ENCODE results near the gene SLC7A10. TPM values are rescaled to one million over a fixed set of nuclear protein-coding genes. Genes with fewer than 3 reads are reported as not detected.
A peak's percentile ranks its signal among the peaks of the same experiment; 100 is the strongest.

Gene SLC7A10
- polyA plus RNA-seq, 1 donor (not counting 4 experiments of a cell fraction or from before 2014, with no cell fraction given): not detected

DNA sequence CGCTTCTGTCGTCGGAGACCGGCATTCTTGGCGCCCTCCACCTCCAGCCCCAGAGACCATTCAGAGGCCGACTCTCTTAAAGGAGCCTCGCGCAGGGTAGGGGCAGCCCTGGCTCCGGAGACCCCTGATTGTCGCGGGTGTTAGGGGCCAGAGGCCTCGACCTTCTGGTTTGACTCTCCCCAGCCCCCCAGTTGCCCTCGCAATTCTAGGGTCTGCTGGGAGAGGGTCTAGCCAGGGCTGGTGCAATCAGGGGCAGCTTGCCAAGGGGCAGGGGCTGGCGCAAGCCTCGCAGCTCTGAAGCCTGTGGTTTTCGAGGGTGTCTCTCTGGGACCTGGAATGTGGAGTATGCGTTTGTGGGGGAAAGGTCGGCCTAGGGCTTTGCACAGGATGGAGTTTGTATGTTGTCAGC lies 1.6 kb upstream of the SLC7A10 start:
- H3K9ac ChIP-seq (ENCODE audit: control insufficient read depth, extremely low read depth, insufficient read depth, low read length): no peak overlapping the region
- dilution Hi-C loops (cut with MboI; ENCODE audit: extremely low pct_ligation_motif_present, low sequenced_read_pairs): no loop called here
- no peaks in the 10 kb centered on the region for H3K36me3 ChIP-seq (ENCODE audit: control insufficient read depth in 2 of 2, extremely low read depth in 1 of 2, insufficient read depth in 2 of 2, low read length in 2 of 2)
- DNase-seq (ENCODE audit: low read depth, low spot score) (no peak), FAIRE-seq (no peak)
- no peak overlapping the region for H2AFZ ChIP-seq (ENCODE audit: control insufficient read depth, low read length)
- H3K4me1 ChIP-seq (ENCODE audit: control insufficient read depth, extremely low read depth, insufficient read depth, low read length): no peaks in the 10 kb centered on the region
- H4K20me1 ChIP-seq (ENCODE audit: control insufficient read depth, extremely low read depth, insufficient read depth, low read length): no peaks in the 10 kb centered on the region
- H3K4me2 ChIP-seq (ENCODE audit: control insufficient read depth, extremely low read depth, insufficient read depth, low read depth, low read length): no peak overlapping the region
- peaks cover 2% of the 10 kb centered on the region for H3K9me3 ChIP-seq (ENCODE audit: control insufficient read depth, low read depth, low read length)
- no peak overlapping the region for H3K27ac ChIP-seq (ENCODE audit: control insufficient read depth, insufficient read depth, low read length)
- peaks cover 42% of the 10 kb centered on the region for H3K27me3 ChIP-seq (ENCODE audit: control insufficient read depth, extremely low read depth, insufficient read depth, low read length)
- no peak for TF ChIP-seq CTCF (optimal IDR thresholded peaks at IDR 0.05 in 1 of 3, IDR thresholded peaks at IDR 0.05 in 1 of 3, conservative IDR thresholded peaks at IDR 0.05 in 1 of 3; ENCODE audit: extremely low read depth in 1 of 3, insufficient read depth in 2 of 3, low read length in 3 of 3)
- TF ChIP-seq EZH2 (IDR thresholded peaks at IDR 0.05; ENCODE audit: low read length): peak; percentile 65
- no peaks in the 10 kb centered on the region for H3K9me1 ChIP-seq (ENCODE audit: control insufficient read depth, extremely low read depth, insufficient read depth, low read length)
- no peaks in the 10 kb centered on the region for H3K79me2 ChIP-seq (ENCODE audit: control insufficient read depth, insufficient read depth, low read length)
- H3K4me3 ChIP-seq (ENCODE audit: control insufficient read depth in 2 of 3, extremely low read depth in 1 of 3, insufficient read depth in 2 of 3, low read depth in 1 of 3, low read length in 3 of 3): no peak overlapping the region

DNA sequence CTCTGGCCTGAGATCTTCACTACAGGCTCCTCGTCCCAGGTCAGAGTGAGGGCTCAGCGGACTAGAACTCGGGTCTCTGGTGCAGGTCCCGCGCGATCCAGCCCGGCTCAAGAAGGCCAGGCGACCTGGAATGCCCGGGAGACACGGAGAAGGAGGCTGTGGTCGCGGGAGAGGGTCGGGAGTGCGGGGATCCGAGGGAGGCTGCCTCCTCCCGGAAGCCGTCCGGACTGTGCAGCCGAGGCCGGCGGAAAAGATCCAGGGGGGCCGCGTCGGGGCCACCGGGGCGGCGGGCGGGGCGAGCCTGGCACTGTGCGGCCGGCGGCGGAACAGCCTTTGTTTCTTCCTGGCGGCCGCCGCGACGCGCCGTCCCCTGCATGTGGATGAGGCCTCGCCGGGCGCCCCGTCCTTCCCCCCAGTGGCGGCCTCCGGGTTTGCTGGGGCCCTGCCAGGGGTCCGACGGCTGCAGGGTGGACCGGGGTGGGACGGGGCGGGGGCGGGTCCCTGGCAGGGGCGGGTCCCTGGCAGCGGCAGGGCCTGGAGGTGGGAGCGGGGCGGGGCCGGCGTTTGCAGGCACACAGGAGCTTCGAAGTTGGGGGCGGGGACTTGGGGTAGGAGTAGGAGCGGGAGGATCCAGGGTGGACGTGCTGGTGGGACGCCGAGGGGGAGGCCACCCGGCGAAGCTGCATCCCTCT lies 1.0 kb upstream of the SLC7A10 start:
- DNase-seq (ENCODE audit: low read depth, low spot score): no peak
- H4K20me1 ChIP-seq (ENCODE audit: control insufficient read depth, extremely low read depth, insufficient read depth, low read length): no peaks in the 10 kb centered on the region
- H2AFZ ChIP-seq (ENCODE audit: control insufficient read depth, low read length): no peak overlapping the region
- dilution Hi-C loops (cut with MboI; ENCODE audit: extremely low pct_ligation_motif_present, low sequenced_read_pairs): no loop called here
- no peaks in the 10 kb centered on the region for H3K4me1 ChIP-seq (ENCODE audit: control insufficient read depth, extremely low read depth, insufficient read depth, low read length)
- TF ChIP-seq CTCF (optimal IDR thresholded peaks at IDR 0.05 in 1 of 3, IDR thresholded peaks at IDR 0.05 in 1 of 3, conservative IDR thresholded peaks at IDR 0.05 in 1 of 3; ENCODE audit: extremely low read depth in 1 of 3, insufficient read depth in 2 of 3, low read length in 3 of 3): no peak
- TF ChIP-seq EZH2 (IDR thresholded peaks at IDR 0.05; ENCODE audit: low read length): no peak
- H3K36me3 ChIP-seq (ENCODE audit: control insufficient read depth in 2 of 2, extremely low read depth in 1 of 2, insufficient read depth in 2 of 2, low read length in 2 of 2): no peaks in the 10 kb centered on the region
- no peaks in the 10 kb centered on the region for H3K79me2 ChIP-seq (ENCODE audit: control insufficient read depth, insufficient read depth, low read length)
- peak overlapping the region in 1 of 3 experiments; percentile 4 for H3K4me3 ChIP-seq (ENCODE audit: control insufficient read depth in 2 of 3, extremely low read depth in 1 of 3, insufficient read depth in 2 of 3, low read depth in 1 of 3, low read length in 3 of 3)
- H3K27me3 ChIP-seq (ENCODE audit: control insufficient read depth, extremely low read depth, insufficient read depth, low read length): peaks cover 42% of the 10 kb centered on the region
- peak overlapping the region; percentile 16 for H3K4me2 ChIP-seq (ENCODE audit: control insufficient read depth, extremely low read depth, insufficient read depth, low read depth, low read length)
- H3K9me1 ChIP-seq (ENCODE audit: control insufficient read depth, extremely low read depth, insufficient read depth, low read length): no peaks in the 10 kb centered on the region
- peaks cover 2% of the 10 kb centered on the region for H3K9me3 ChIP-seq (ENCODE audit: control insufficient read depth, low read depth, low read length)
- H3K27ac ChIP-seq (ENCODE audit: control insufficient read depth, insufficient read depth, low read length): no peak overlapping the region
- no peak overlapping the region for H3K9ac ChIP-seq (ENCODE audit: control insufficient read depth, extremely low read depth, insufficient read depth, low read length)
- no peak for FAIRE-seq

Measured in keratinocyte (primary cell).